ENCODE measurements around the gene HOXC12.
A peak's percentile ranks its signal among the peaks of the same experiment; 100 is the strongest.

DNA sequence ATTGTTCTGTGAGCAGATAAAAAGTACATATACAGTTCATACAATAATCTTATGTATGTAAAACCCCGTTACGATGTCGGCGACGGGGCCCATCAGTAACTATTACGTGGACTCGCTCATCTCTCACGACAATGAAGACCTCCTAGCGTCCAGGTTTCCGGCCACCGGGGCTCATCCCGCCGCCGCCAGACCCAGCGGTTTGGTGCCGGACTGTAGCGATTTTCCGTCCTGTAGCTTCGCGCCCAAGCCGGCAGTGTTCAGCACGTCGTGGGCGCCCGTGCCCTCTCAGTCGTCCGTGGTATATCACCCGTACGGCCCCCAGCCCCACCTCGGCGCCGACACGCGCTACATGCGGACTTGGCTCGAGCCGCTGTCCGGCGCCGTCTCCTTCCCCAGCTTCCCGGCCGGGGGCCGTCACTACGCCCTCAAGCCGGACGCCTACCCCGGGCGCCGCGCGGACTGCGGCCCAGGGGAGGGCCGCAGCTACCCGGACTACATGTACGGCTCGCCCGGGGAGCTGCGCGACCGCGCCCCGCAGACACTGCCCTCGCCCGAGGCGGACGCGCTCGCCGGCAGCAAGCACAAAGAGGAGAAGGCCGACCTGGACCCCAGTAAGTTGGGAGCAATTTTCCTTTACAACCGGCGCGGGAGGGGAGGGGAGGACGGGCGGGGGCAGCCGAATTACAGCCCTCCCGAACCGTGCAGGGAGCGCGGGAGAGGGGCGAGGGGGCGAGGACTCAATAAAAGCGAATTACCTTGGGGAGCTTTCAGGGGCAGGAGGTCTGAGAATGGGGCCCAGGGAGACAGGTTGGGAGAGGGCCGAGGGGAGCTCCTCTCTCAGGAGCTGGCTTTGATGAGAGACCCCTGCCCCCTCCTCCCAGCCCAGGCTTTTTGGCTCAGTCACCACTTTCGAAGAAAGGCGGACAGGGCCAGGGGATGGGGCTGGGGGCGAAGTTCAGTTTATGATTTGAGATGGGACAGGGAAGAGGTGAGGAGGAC, 45.7 kb downstream of the HOXC12 start, which contains the start of gene HOXC9:
- TF ChIP-seq EZH2 (IDR thresholded peaks at IDR 0.05; ENCODE audit: borderline replicate concordance, insufficient read depth, low read depth, low read length, poor library complexity, severe bottlenecking) = peak; percentile 93
- TF ChIP-seq, protein P1, sequence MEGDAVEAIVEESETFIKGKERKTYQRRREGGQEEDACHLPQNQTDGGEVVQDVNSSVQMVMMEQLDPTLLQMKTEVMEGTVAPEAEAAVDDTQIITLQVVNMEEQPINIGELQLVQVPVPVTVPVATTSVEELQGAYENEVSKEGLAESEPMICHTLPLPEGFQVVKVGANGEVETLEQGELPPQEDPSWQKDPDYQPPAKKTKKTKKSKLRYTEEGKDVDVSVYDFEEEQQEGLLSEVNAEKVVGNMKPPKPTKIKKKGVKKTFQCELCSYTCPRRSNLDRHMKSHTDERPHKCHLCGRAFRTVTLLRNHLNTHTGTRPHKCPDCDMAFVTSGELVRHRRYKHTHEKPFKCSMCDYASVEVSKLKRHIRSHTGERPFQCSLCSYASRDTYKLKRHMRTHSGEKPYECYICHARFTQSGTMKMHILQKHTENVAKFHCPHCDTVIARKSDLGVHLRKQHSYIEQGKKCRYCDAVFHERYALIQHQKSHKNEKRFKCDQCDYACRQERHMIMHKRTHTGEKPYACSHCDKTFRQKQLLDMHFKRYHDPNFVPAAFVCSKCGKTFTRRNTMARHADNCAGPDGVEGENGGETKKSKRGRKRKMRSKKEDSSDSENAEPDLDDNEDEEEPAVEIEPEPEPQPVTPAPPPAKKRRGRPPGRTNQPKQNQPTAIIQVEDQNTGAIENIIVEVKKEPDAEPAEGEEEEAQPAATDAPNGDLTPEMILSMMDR (IDR thresholded peaks at IDR 0.05) = no peak
